Neural crest cell (in vitro differentiated cells): ENCODE data around the gene CMA1. TPM values are rescaled to one million over a fixed set of nuclear protein-coding genes. Genes with fewer than 3 reads are reported as not detected.

Experiments used
- DNase-seq: peaks from one replicate; pipeline ENCODE4 v3.0.0; 2021; ENCODE audit warnings: low read depth, mixed read lengths, low spot score
- H3K27ac Mint-ChIP-seq: one replicate; pipeline ENCODE4 v1.8.0; 2021; ENCODE audit warnings: mild to moderate bottlenecking, mixed read lengths; ENCODE audit not compliant: unreplicated experiment
- H3K27me3 Mint-ChIP-seq: 2 replicates; pipeline ENCODE4 v1.8.0; 2021; ENCODE audit warnings: low read depth, mild to moderate bottlenecking, mixed read lengths
- H3K36me3 Mint-ChIP-seq: 2 replicates; pipeline ENCODE4 v1.8.0; 2021; ENCODE audit warnings: low read depth, mild to moderate bottlenecking, mixed read lengths
- H3K4me1 Mint-ChIP-seq: 2 replicates; pipeline ENCODE4 v1.8.0; 2021; ENCODE audit warnings: mixed read lengths
- H3K4me3 Mint-ChIP-seq: one replicate; pipeline ENCODE4 v1.8.0; 2021; ENCODE audit warnings: mild to moderate bottlenecking, mixed read lengths
- H3K9me3 Mint-ChIP-seq: 2 replicates; pipeline ENCODE4 v1.8.0; 2021; ENCODE audit warnings: mixed read lengths
- total RNA-seq: library from RNA; stranded (reverse); gene quantifications from 2 replicates; pipeline ENCODE4 v1.2.1, GENCODE V29; 2021
- TF ChIP-seq, protein P1 (sequence below): fragments of 200-600 bp; sonication (generic); conservative IDR thresholded peaks from 2 replicates; pipeline ENCODE4 v1.5.0; 2021; ENCODE audit warnings: antibody characterized with exemption, mild to moderate bottlenecking

CMA1 gene
- total RNA-seq, 1 donor from 2014 or later: not detected

DNA sequence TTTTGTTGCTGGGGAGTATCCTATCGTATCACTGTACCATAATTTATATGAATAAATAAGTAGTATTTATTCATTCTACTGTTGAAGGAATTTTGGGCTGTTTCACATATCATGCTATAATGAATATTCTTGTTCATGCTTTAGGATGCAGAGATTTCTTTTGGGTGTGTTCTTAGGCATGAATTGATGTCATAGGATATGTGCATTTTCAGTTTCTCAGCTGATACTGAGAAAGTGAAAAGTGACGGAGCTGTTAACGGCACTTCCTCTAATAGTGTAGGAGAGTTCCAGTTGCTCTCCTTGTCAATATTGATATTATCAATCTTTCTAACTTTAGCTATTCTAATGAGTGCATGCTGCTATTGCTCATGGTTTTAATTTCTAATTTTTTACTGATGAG, 42.3 kb downstream of the CMA1 start:
- Mint-ChIP-seq H3K27ac (no peak overlapping the region), H3K36me3 (peaks cover under 1% of the 10 kb centered on the region), H3K27me3 (no peaks in the 10 kb centered on the region), H3K4me3 (no peak overlapping the region), H3K4me1 (no peaks in the 10 kb centered on the region), H3K9me3 (peaks cover 6% of the 10 kb centered on the region)
- DNase-seq: no peak
- TF ChIP-seq, protein P1, sequence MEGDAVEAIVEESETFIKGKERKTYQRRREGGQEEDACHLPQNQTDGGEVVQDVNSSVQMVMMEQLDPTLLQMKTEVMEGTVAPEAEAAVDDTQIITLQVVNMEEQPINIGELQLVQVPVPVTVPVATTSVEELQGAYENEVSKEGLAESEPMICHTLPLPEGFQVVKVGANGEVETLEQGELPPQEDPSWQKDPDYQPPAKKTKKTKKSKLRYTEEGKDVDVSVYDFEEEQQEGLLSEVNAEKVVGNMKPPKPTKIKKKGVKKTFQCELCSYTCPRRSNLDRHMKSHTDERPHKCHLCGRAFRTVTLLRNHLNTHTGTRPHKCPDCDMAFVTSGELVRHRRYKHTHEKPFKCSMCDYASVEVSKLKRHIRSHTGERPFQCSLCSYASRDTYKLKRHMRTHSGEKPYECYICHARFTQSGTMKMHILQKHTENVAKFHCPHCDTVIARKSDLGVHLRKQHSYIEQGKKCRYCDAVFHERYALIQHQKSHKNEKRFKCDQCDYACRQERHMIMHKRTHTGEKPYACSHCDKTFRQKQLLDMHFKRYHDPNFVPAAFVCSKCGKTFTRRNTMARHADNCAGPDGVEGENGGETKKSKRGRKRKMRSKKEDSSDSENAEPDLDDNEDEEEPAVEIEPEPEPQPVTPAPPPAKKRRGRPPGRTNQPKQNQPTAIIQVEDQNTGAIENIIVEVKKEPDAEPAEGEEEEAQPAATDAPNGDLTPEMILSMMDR: no peak

DNA sequence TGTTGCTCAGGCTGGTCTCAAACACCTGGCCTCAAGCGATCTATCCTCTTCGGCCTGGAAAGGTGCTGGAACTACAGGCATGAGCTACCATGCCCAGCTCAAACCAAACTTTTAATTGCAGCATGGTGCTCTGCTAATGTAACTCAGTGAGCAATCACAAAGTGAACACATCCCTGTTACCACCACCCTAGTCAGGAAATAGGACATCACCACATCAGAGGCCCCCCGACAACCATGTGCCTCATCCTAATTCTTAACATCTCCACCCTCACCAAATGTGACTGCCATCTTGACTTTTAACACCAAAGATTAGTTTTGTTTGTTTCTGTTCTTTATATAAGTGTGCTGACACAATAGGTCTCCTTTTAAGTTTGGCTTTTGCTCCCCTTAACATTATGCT, 42.7 kb downstream of the CMA1 start:
- no peaks in the 10 kb centered on the region for H3K27me3 Mint-ChIP-seq
- no peak overlapping the region for H3K4me3 Mint-ChIP-seq
- TF ChIP-seq, protein P1: no peak
- no peaks in the 10 kb centered on the region for H3K4me1 Mint-ChIP-seq
- DNase-seq: no peak
- H3K27ac Mint-ChIP-seq: no peak overlapping the region
- no peaks in the 10 kb centered on the region for H3K36me3 Mint-ChIP-seq
- H3K9me3 Mint-ChIP-seq: peaks cover 4% of the 10 kb centered on the region

DNA sequence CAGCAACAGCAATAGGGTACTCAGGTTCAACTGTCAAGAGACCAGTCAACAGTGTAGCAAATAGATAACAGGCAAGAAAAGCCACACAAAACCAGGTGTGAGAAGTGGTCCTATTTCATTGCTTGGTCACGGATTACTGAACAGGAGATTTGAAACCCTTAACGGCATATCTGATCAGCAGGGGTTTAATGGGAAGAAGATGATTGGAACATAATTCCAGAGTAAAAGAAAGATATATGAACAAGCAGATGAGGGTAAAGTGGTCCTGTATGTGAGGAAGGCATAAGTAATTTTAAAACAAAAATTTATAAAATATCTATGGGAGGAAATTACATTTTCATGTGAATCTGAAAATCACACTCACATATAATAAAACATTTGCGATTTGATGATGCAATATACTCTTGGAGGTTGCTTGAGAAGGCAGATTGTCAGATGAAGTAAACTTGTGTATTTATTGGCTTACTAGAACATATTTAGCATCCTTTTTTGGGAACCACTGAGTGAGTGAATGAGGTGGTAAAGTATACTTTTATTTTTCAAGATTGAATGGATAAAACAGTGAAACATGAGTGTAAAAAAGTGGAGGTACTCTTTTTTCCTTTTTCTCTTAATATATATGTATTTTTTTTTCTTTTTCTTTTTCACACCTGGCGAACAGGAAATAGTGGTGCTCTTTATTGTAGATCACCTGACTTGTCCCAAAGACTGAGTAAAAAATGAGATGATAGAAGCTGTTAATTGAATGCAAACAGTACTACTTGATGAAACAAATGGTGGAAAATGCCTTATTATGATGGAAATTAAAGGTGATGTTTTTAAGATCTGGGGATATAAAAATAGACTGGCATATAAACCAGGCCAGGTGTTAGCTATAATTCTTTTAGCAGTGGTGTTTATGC, 43.9 kb downstream of the CMA1 start:
- Mint-ChIP-seq H3K4me1 (no peaks in the 10 kb centered on the region), H3K9me3 (no peaks in the 10 kb centered on the region), H3K27ac (no peak overlapping the region), H3K36me3 (no peaks in the 10 kb centered on the region), H3K4me3 (no peak overlapping the region), H3K27me3 (no peaks in the 10 kb centered on the region)
- DNase-seq: no peak
- TF ChIP-seq, protein P1: no peak

DNA sequence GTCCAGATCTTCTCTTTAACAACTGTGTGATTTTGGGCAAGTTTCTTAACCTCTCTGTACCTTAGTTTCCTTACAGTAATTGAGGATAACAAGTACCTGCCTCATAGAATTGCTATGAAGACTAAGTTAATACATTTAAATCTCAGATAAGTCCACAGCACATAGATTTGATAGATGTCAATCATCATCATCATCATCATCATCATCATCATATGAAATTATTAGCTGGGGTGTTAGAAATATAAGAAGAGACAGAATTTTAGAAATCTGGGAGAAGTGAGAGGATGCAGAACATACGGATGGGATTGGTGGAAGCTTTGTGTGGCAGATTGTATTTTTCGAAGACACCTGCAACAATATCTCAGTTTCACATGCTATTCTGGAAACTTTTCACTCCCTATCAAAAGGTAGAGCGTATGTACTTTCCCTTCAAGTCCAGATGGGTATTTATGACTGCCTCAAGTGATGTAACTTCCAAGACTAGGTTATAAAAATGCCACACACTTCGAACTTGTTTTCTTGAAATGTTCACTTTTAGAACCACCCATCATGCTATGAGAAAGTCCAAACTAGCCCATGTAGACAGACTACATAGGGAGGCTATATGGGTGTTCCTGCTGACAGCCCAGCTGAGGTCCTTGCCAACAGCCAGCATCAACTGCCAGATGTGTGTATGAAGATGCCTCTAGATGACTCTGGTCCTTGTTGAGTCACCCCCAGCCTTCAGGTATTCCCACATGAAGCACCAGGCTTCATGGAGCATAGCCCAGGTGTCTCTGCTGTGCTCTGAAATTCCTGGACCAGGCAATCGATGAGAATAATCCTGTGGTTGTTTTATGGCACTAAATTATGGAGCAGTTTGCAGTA, 44.8 kb downstream of the CMA1 start:
- Mint-ChIP-seq H3K9me3 (no peaks in the 10 kb centered on the region), H3K4me3 (no peak overlapping the region), H3K36me3 (no peaks in the 10 kb centered on the region), H3K27me3 (no peaks in the 10 kb centered on the region), H3K27ac (no peak overlapping the region), H3K4me1 (no peaks in the 10 kb centered on the region)
- TF ChIP-seq, protein P1: no peak
- DNase-seq: no peak

DNA sequence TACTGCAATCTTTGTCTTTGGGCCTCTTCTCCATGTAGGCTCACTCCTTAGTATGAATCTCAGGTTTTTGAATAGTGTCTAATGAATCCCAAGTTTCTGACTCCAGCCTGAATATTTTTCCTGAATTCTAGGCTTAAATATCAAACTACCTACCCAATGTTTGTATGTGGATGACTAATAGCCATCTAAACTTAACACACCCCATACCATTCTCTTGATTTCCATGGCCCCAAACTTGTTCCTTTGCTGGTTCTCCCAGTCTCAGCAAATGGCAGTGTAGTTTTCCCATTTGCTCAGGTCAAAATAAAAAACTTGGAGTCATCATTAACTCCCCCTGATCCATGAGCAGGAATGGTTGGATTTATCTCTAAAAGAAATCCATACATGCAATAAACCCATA, 46.7 kb downstream of the CMA1 start:
- TF ChIP-seq, protein P1: no peak
- Mint-ChIP-seq H3K36me3 (peaks cover 3% of the 10 kb centered on the region), H3K27me3 (no peaks in the 10 kb centered on the region), H3K27ac (no peak overlapping the region), H3K4me1 (no peaks in the 10 kb centered on the region), H3K4me3 (no peak overlapping the region), H3K9me3 (no peaks in the 10 kb centered on the region)
- DNase-seq: no peak
